A549 (cell line): ENCODE results near the gene RTL1. TPM values are rescaled to one million over a fixed set of nuclear protein-coding genes. Genes with fewer than 3 reads are reported as not detected.

Source experiments
- ATAC-seq, 2 experiments: fragments of 200-7000 bp in 1 of 2; fragments of >200 bp in 1 of 2; cut with Nextera tagmentation in 1 of 2; cut with Tn5 transposase in 1 of 2; 3 replicates each; pipeline versions ENCODE4 v1.8.0 to v1.9.1; 2018 to 2020; ENCODE audit warnings: mild to moderate bottlenecking in 1 of 2, moderate library complexity in 1 of 2
- CTCF ChIA-PET: fragments of 300-600 bp; sonication (Branson Sonifier 250); formaldehyde crosslinking; extraction: SDS; loops from one replicate; lab custom pipeline; 2021; ENCODE audit warnings: antibody characterized with exemption, inconsistent platforms; lab: Yijun Ruan, JAX
- POLR2A ChIA-PET: fragments of 350-600 bp; formaldehyde crosslinking; extraction: SDS; loops from one replicate; lab custom pipeline; 2021; ENCODE audit warnings: antibody characterized with exemption, inconsistent platforms; lab: Yijun Ruan, JAX
- DNase-seq, 2 experiments: peaks; one replicate each; pipeline versions ENCODE4 v3.0.0 to v3.0.0-alpha.2; 2011 to 2016; ENCODE audit warnings: low read depth in 1 of 2, low spot score in 1 of 2
- FAIRE-seq: peaks from 2 replicates; lab custom pipeline; 2011; peaks lifted over from hg19 to GRCh38; lab: Jason Lieb, UNC
- H3K27ac ChIP-seq, 2 experiments: fragments of >200 bp; sonication (Bioruptor Twin); formaldehyde crosslinking; 3 replicates each; pipeline ENCODE4 v1.5.1; 2016 to 2017
- H3K4me1 ChIP-seq: fragments of >200 bp; sonication (Bioruptor Twin); formaldehyde crosslinking; 3 replicates; pipeline ENCODE4 v1.6.1; 2016
- H3K4me2 ChIP-seq: fragments of >200 bp; sonication (Bioruptor Twin); formaldehyde crosslinking; 3 replicates; pipeline ENCODE4 v1.6.1; 2016
- H3K4me3 ChIP-seq: fragments of >200 bp; sonication (Bioruptor Twin); formaldehyde crosslinking; 3 replicates; pipeline ENCODE4 v1.5.1; 2016
- H3K9me3 ChIP-seq: fragments of >200 bp; sonication (Bioruptor Twin); formaldehyde crosslinking; 3 replicates; pipeline ENCODE4 v1.6.1; 2016
- CBX2 ChIP-seq: fragments of 200-600 bp; sonication (generic); IDR thresholded peaks from 2 replicates; pipeline ENCODE4 v1.6.1; 2016; ENCODE audit warnings: low read depth, mild to moderate bottlenecking, borderline replicate concordance
- CEBPB ChIP-seq, 2 experiments: fragments of >200 bp in 1 of 2; sonication (Bioruptor Twin) in 1 of 2; formaldehyde crosslinking in 1 of 2; IDR thresholded peaks; 2 replicates each; pipeline ENCODE4 v1.6.1; 2012 to 2016
- CHD4 ChIP-seq: fragments of 200-600 bp; sonication (generic); IDR thresholded peaks from 2 replicates; pipeline ENCODE4 v1.6.1; 2016; ENCODE audit warnings: antibody characterized with exemption, mild to moderate bottlenecking, borderline replicate concordance
- EHF ChIP-seq: fragments of 250-450 bp; sonication (Bioruptor Pico); IDR thresholded peaks from 2 replicates; pipeline ENCODE4 v1.5.0; 2020; ENCODE audit warnings: mild to moderate bottlenecking
- FOSB ChIP-seq: fragments of 250-450 bp; sonication (Bioruptor Pico); IDR thresholded peaks from 2 replicates; pipeline ENCODE4 v1.5.0; 2020; ENCODE audit warnings: mild to moderate bottlenecking, moderate library complexity
- FOXS1 ChIP-seq: fragments of 250-450 bp; sonication (Bioruptor Pico); IDR thresholded peaks from 2 replicates; pipeline ENCODE4 v1.5.0; 2020; ENCODE audit warnings: mild to moderate bottlenecking, moderate library complexity
- NFE2L2 ChIP-seq: fragments of 150-350 bp; conservative IDR thresholded peaks from 2 replicates; pipeline ENCODE4 v1.6.1; 2014; ENCODE audit warnings: low read length
- POLR2AphosphoS2 ChIP-seq: conservative IDR thresholded peaks from 2 replicates; pipeline ENCODE4 v1.6.1; 2012; ENCODE audit warnings: low read length, improper control_type of control experiment, inconsistent platforms
- RAD21 ChIP-seq, 2 experiments: fragments of >200 bp in 1 of 2; sonication (Bioruptor Twin) in 1 of 2; formaldehyde crosslinking in 1 of 2; IDR thresholded peaks in 1 of 2; conservative IDR thresholded peaks in 1 of 2; 2 replicates in 1 of 2; 3 replicates in 1 of 2; pipeline ENCODE4 v1.6.1; 2012 to 2018; ENCODE audit warnings: inconsistent platforms in 1 of 2
- SMC3 ChIP-seq: fragments of >200 bp; sonication (Bioruptor Twin); formaldehyde crosslinking; IDR thresholded peaks from 3 replicates; pipeline ENCODE4 v1.6.1; 2018; ENCODE audit warnings: inconsistent platforms
- SREBF2 ChIP-seq: fragments of 450-650 bp; IDR thresholded peaks from 2 replicates; pipeline ENCODE4 v1.6.1; 2014; ENCODE audit warnings: mild to moderate bottlenecking, moderate library complexity
- TFCP2L1 ChIP-seq: fragments of 250-450 bp; sonication (Bioruptor Pico); IDR thresholded peaks from 2 replicates; pipeline ENCODE4 v1.5.0; 2021; ENCODE audit warnings: mild to moderate bottlenecking
- ZFP36 ChIP-seq: fragments of 450-650 bp; IDR thresholded peaks from 2 replicates; pipeline ENCODE4 v1.6.1; 2014; ENCODE audit warnings: borderline replicate concordance; ENCODE audit not compliant: partially characterized antibody
- ZSCAN20 ChIP-seq: fragments of 250-450 bp; sonication (Bioruptor Pico); IDR thresholded peaks from 2 replicates; pipeline ENCODE4 v1.8.0; 2022; ENCODE audit warnings: mild to moderate bottlenecking, moderate library complexity
- WGBS: methylation state at CpG from one replicate; pipeline ENCODE4 v1.1.6; 2017; ENCODE audit errors: missing lambda C conversion rate; 5-methylcytosine and 5-hydroxymethylcytosine counted together
- polyA plus RNA-seq, 4 experiments: library from polyadenylated mRNA; depleted of rRNA in 3 of 4; stranded (reverse); fragments of >200 nt; fragmentation: RNase III in 1 of 4; extraction: RNeasy Plus Mini Kit Qiagen cat#74134 plus additional on column Dnase treatment in 1 of 4; gene quantifications; 2 replicates in 3 of 4; 3 replicates in 1 of 4; pipeline ENCODE4 v1.2.3, GENCODE V29; 2011 to 2017
- TF ChIP-seq, protein P1 (sequence below): fragments of 250-450 bp; sonication (Bioruptor Pico); IDR thresholded peaks from 2 replicates; pipeline ENCODE4 v1.5.0; 2020; ENCODE audit warnings: low read depth, mild to moderate bottlenecking, moderate library complexity
- TF ChIP-seq, protein P2 (sequence below): fragments of 450-650 bp; IDR thresholded peaks from 2 replicates; pipeline ENCODE4 v1.6.1; 2014; ENCODE audit warnings: antibody characterized with exemption
- TF ChIP-seq, protein P3 (sequence below): fragments of 250-450 bp; sonication (Bioruptor Pico); IDR thresholded peaks from 2 replicates; pipeline ENCODE4 v1.5.0; 2021; ENCODE audit warnings: mild to moderate bottlenecking, moderate library complexity, borderline replicate concordance
- TF ChIP-seq, protein P4 (sequence below): fragments of 200-600 bp; sonication (generic); IDR thresholded peaks from 2 replicates; pipeline ENCODE4 v1.6.1; 2016; ENCODE audit warnings: antibody characterized with exemption, mild to moderate bottlenecking, moderate library complexity
- TF ChIP-seq, protein P5 (sequence below): fragments of >200 bp; sonication (Bioruptor Twin); formaldehyde crosslinking; IDR thresholded peaks from 3 replicates; pipeline ENCODE4 v1.5.1; 2016

RTL1 gene
- polyA plus RNA-seq, 2 of the 4 experiments (the other 2 are of a cell fraction) = 0.01 TPM; not detected in 1

DNA sequence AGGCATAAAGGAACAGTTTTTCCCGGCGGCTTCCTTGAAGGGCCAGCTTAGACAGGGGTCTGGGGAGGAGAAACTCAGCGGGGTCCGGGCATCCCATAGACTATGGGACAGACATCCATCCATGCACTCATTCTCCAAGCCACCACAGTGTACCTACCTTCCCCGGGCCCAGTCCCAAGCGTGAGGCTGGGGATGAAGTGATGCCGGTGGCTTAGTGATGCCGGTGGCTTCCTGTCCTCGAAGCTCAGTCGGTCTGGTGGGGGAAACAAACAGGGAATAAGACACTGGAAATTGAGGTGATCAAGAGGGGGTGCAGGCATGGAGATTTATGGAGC, 421 bp downstream of the RTL1 start:
- H3K4me1 ChIP-seq = peaks cover 5% of the 10 kb centered on the region; the same call in 2 of the 3 replicates
- CTCF ChIA-PET = interaction anchor here (0.6 to 3.8 kb wide), 5 partner anchors 12 to 726 kb away, joined by 3 to 32 read pairs (median 6); no protein-coding TSS in a partner anchor
- no peaks in the 10 kb centered on the region for H3K9me3 ChIP-seq
- H3K27ac ChIP-seq = no peak overlapping the region
- H3K4me2 ChIP-seq = no peak overlapping the region
- POLR2A ChIA-PET = no interaction called here
- TF ChIP-seq NFE2L2 = no peak
- TF ChIP-seq, protein P1, sequence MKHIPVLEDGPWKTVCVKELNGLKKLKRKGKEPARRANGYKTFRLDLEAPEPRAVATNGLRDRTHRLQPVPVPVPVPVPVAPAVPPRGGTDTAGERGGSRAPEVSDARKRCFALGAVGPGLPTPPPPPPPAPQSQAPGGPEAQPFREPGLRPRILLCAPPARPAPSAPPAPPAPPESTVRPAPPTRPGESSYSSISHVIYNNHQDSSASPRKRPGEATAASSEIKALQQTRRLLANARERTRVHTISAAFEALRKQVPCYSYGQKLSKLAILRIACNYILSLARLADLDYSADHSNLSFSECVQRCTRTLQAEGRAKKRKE (CRISPR knock-in tag) = no peak
- no peak for TF ChIP-seq ZSCAN20 (CRISPR knock-in tag)
- no peak for TF ChIP-seq POLR2AphosphoS2
- TF ChIP-seq CHD4 = no peak
- no peak for TF ChIP-seq FOXS1 (CRISPR knock-in tag)
- no peak for TF ChIP-seq CEBPB (IDR thresholded peaks at IDR 0.05)
- TF ChIP-seq TFCP2L1 (CRISPR knock-in tag) = no peak
- no peak for TF ChIP-seq CBX2
- TF ChIP-seq EHF (CRISPR knock-in tag) = no peak
- TF ChIP-seq SREBF2 = no peak
- TF ChIP-seq, protein P2, sequence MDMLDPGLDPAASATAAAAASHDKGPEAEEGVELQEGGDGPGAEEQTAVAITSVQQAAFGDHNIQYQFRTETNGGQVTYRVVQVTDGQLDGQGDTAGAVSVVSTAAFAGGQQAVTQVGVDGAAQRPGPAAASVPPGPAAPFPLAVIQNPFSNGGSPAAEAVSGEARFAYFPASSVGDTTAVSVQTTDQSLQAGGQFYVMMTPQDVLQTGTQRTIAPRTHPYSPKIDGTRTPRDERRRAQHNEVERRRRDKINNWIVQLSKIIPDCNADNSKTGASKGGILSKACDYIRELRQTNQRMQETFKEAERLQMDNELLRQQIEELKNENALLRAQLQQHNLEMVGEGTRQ = no peak
- no peak for TF ChIP-seq RAD21 (conservative IDR thresholded peaks at IDR 0.05 in 1 of 2, IDR thresholded peaks at IDR 0.05 in 1 of 2)
- TF ChIP-seq, protein P3, sequence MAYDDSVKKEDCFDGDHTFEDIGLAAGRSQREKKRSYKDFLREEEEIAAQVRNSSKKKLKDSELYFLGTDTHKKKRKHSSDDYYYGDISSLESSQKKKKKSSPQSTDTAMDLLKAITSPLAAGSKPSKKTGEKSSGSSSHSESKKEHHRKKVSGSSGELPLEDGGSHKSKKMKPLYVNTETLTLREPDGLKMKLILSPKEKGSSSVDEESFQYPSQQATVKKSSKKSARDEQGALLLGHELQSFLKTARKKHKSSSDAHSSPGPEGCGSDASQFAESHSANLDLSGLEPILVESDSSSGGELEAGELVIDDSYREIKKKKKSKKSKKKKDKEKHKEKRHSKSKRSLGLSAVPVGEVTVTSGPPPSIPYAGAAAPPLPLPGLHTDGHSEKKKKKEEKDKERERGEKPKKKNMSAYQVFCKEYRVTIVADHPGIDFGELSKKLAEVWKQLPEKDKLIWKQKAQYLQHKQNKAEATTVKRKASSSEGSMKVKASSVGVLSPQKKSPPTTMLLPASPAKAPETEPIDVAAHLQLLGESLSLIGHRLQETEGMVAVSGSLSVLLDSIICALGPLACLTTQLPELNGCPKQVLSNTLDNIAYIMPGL = no peak
- TF ChIP-seq, protein P4, sequence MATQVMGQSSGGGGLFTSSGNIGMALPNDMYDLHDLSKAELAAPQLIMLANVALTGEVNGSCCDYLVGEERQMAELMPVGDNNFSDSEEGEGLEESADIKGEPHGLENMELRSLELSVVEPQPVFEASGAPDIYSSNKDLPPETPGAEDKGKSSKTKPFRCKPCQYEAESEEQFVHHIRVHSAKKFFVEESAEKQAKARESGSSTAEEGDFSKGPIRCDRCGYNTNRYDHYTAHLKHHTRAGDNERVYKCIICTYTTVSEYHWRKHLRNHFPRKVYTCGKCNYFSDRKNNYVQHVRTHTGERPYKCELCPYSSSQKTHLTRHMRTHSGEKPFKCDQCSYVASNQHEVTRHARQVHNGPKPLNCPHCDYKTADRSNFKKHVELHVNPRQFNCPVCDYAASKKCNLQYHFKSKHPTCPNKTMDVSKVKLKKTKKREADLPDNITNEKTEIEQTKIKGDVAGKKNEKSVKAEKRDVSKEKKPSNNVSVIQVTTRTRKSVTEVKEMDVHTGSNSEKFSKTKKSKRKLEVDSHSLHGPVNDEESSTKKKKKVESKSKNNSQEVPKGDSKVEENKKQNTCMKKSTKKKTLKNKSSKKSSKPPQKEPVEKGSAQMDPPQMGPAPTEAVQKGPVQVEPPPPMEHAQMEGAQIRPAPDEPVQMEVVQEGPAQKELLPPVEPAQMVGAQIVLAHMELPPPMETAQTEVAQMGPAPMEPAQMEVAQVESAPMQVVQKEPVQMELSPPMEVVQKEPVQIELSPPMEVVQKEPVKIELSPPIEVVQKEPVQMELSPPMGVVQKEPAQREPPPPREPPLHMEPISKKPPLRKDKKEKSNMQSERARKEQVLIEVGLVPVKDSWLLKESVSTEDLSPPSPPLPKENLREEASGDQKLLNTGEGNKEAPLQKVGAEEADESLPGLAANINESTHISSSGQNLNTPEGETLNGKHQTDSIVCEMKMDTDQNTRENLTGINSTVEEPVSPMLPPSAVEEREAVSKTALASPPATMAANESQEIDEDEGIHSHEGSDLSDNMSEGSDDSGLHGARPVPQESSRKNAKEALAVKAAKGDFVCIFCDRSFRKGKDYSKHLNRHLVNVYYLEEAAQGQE = no peak
- DNase-seq = no peak
- ATAC-seq = no peak
- H3K4me3 ChIP-seq = no peak overlapping the region
- 87% methylated on average over 9 of the region's 10 CpGs for WGBS
- FAIRE-seq = no peak

DNA sequence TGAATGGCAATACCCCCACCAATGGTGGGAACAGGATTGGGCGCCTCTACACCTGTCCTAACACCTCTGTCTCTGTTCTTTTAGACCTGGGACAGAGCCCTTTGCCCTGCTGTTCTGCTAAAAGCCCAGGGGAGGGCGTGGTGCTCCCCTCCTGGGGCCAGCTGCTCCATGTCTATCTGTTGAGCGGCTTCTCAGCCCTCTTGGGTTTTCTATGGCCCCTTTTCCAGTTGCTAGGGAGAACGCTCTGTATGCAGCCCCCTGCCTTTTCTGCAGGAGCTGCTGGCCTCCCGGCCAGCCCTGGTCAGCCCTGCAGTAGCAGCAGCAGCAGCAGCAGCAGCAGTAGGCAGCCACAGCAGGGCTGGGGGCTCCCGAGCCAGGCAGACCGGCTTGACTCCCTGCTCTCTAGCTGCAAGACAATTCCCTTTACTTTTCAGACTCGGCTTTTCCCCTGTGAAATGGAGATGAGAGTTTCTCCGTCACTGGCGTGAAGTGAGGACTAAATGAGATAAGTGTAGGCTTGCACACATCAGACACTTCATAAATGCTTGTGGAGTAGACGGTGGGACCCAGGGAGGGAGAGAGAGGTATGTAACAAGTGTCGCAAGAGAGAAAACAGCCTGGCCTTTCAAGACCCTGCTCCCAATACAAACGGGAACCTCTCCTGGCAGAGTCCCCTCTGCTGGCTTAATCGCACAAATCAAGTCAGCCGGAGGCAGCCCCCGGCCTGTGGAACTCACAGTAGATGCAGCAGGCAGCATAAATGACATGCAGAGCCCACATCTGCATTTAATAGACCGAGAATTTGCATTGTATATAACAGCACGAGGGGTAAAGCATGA, 1.0 kb downstream of the RTL1 start:
- DNase-seq (peak; percentile 31 to 39), ATAC-seq (peak in 1 of 2 experiments; percentile 80; a peak in 3 of 6 replicates), FAIRE-seq (no peak)
- ChIA-PET CTCF (interaction anchor here (0.8 to 4.3 kb wide), 14 partner anchors 11 to 763 kb away, joined by 3 to 32 read pairs (median 5); no protein-coding TSS in a partner anchor), POLR2A (no interaction called here)
- Histone ChIP-seq H3K4me3 (no peak overlapping the region), H3K9me3 (no peaks in the 10 kb centered on the region), H3K4me1 (peaks cover 5% of the 10 kb centered on the region; the same call in 2 of the 3 replicates), H3K27ac (peak overlapping the region in 1 of 2 experiments; percentile 44; a peak in 1 of 6 replicates)
- WGBS = 76% methylated on average over 18 of the region's 18 CpGs
- no peak for TF ChIP-seq FOSB (CRISPR knock-in tag)
- TF ChIP-seq, protein P5, sequence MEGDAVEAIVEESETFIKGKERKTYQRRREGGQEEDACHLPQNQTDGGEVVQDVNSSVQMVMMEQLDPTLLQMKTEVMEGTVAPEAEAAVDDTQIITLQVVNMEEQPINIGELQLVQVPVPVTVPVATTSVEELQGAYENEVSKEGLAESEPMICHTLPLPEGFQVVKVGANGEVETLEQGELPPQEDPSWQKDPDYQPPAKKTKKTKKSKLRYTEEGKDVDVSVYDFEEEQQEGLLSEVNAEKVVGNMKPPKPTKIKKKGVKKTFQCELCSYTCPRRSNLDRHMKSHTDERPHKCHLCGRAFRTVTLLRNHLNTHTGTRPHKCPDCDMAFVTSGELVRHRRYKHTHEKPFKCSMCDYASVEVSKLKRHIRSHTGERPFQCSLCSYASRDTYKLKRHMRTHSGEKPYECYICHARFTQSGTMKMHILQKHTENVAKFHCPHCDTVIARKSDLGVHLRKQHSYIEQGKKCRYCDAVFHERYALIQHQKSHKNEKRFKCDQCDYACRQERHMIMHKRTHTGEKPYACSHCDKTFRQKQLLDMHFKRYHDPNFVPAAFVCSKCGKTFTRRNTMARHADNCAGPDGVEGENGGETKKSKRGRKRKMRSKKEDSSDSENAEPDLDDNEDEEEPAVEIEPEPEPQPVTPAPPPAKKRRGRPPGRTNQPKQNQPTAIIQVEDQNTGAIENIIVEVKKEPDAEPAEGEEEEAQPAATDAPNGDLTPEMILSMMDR = peak; percentile 32
- TF ChIP-seq RAD21 (conservative IDR thresholded peaks at IDR 0.05 in 1 of 2, IDR thresholded peaks at IDR 0.05 in 1 of 2) = peak; percentile 36 to 62; a peak in 3 of 5 replicates
- TF ChIP-seq ZFP36 = no peak
- TF ChIP-seq SMC3 = peak; percentile 51
- TF ChIP-seq, all 56 proteins: peak for 3
- no peak overlapping the region for H3K4me2 ChIP-seq
